Fibroblast of lung (primary cell): ENCODE measurements around the gene BLOC1S1. TPM values are rescaled to one million over a fixed set of nuclear protein-coding genes. Genes with fewer than 3 reads are reported as not detected.
A peak's percentile ranks its signal among the peaks of the same experiment; 100 is the strongest.

Experiments used
- DNase-seq, 2 donors: peaks; one replicate each; pipeline versions ENCODE4 v3.0.0 to v3.0.0-alpha.2; 2010; ENCODE audit warnings: low read depth in 2 of 2
- H2AFZ ChIP-seq: 2 replicates; pipeline ENCODE4 v1.5.1; 2012; ENCODE audit warnings: low read length, control low read depth, inconsistent platforms
- H3K27ac ChIP-seq: 2 replicates; pipeline ENCODE4 v1.5.1; 2011; ENCODE audit warnings: low read length, control low read depth; ENCODE audit not compliant: insufficient read depth
- H3K27me3 ChIP-seq: 2 replicates; pipeline ENCODE4 v1.5.1; 2011; ENCODE audit warnings: mild to moderate bottlenecking, low read length; ENCODE audit not compliant: control insufficient read depth, insufficient read depth
- H3K36me3 ChIP-seq: 2 replicates; pipeline ENCODE4 v1.5.1; 2011; ENCODE audit warnings: low read length; ENCODE audit not compliant: control insufficient read depth, insufficient read depth
- H3K4me1 ChIP-seq: 2 replicates; pipeline ENCODE4 v1.5.1; 2011; ENCODE audit warnings: low read length; ENCODE audit not compliant: control insufficient read depth, insufficient read depth; ENCODE audit errors: extremely low read depth
- H3K4me2 ChIP-seq: 2 replicates; pipeline ENCODE4 v1.5.1; 2011; ENCODE audit warnings: low read length, control low read depth; ENCODE audit not compliant: insufficient read depth; ENCODE audit errors: extremely low read depth
- H3K4me3 ChIP-seq, 4 experiments: fragments of 200-600 bp in 1 of 4; sonication (generic) in 1 of 4; replicated peaks in 1 of 4; 2 replicates each; pipeline ENCODE4 v1.5.1; 2011 to 2016; ENCODE audit warnings: low read length in 4 of 4, low read depth in 3 of 4, mild to moderate bottlenecking in 3 of 4, control low read depth in 2 of 4, inconsistent platforms in 1 of 4, mixed read lengths in 1 of 4; ENCODE audit not compliant: insufficient read depth in 1 of 4; ENCODE audit errors: control extremely low read depth in 1 of 4
- H3K79me2 ChIP-seq: 2 replicates; pipeline ENCODE4 v1.5.1; 2012; ENCODE audit warnings: mild to moderate bottlenecking, low read length, inconsistent platforms; ENCODE audit not compliant: control insufficient read depth, insufficient read depth
- H3K9ac ChIP-seq: 2 replicates; pipeline ENCODE4 v1.5.1; 2011; ENCODE audit warnings: mild to moderate bottlenecking, low read length, control low read depth; ENCODE audit not compliant: insufficient read depth
- H3K9me3 ChIP-seq: 2 replicates; pipeline ENCODE4 v1.5.1; 2012; ENCODE audit warnings: low read depth, low read length; ENCODE audit not compliant: control insufficient read depth, insufficient read depth
- H4K20me1 ChIP-seq: 2 replicates; pipeline ENCODE4 v1.5.1; 2011; ENCODE audit warnings: low read length; ENCODE audit not compliant: control insufficient read depth, insufficient read depth; ENCODE audit errors: extremely low read depth
- CTCF ChIP-seq, 2 donors: IDR thresholded peaks in 1 of 2; conservative IDR thresholded peaks in 1 of 2; 1 replicate in 1 of 2; 2 replicates in 1 of 2; pipeline ENCODE4 v1.5.1; 2011 to 2012; ENCODE audit warnings: low read length in 2 of 2, control low read depth in 1 of 2, inconsistent platforms in 1 of 2, low read depth in 1 of 2, mild to moderate bottlenecking in 1 of 2
- EZH2 ChIP-seq: IDR thresholded peaks from 2 replicates; pipeline ENCODE4 v1.5.1; 2012; ENCODE audit warnings: low read length, control low read depth, mild to moderate bottlenecking; ENCODE audit errors: missing control alignments
- polyA plus RNA-seq, 2 donors: library from polyadenylated mRNA; depleted of rRNA in 1 of 2; stranded (reverse) in 1 of 2; unstranded in 1 of 2; fragments of >200 nt; gene quantifications; 2 replicates each; pipeline ENCODE4 v1.2.1, GENCODE V29; 2011 to 2012; ENCODE audit warnings: missing spikeins in 1 of 2
- total RNA-seq: library from RNA; depleted of rRNA; stranded (reverse); fragments of >200 nt; gene quantifications from 2 replicates; pipeline ENCODE4 v1.2.1, GENCODE V29; 2014

BLOC1S1 gene
- total and polyA plus RNA-seq, 2 donors (not counting 1 experiment from before 2014, with no cell fraction given) = 103 to 163 TPM

GRCh38 chr12:55723516-55724225 is 7.8 kb downstream of the BLOC1S1 start:
- Histone ChIP-seq H3K9ac (no peak overlapping the region), H3K4me1 (peaks cover 47% of the 10 kb centered on the region), H3K36me3 (peaks cover 19% of the 10 kb centered on the region), H3K4me2 (peak overlapping the region; percentile 17), H3K27ac (peak overlapping the region; percentile 31), H3K79me2 (peaks cover 48% of the 10 kb centered on the region), H4K20me1 (no peaks in the 10 kb centered on the region), H2AFZ (no peak overlapping the region), H3K27me3 (no peaks in the 10 kb centered on the region), H3K9me3 (no peaks in the 10 kb centered on the region), H3K4me3 (peak overlapping the region in 1 of 4 experiments; percentile 80)
- no peak for DNase-seq
- no peak for TF ChIP-seq CTCF (conservative IDR thresholded peaks at IDR 0.05 in 1 of 2, IDR thresholded peaks at IDR 0.05 in 1 of 2; ENCODE audit: low read depth in 1 of 2, low read length in 2 of 2)
- TF ChIP-seq EZH2 = no peak

GRCh38 chr12:55724226-55724939 is 8.5 kb downstream of the BLOC1S1 start:
- Histone ChIP-seq H3K4me3 (peak overlapping the region in 1 of 4 experiments; percentile 80), H4K20me1 (no peaks in the 10 kb centered on the region), H3K9me3 (no peaks in the 10 kb centered on the region), H3K9ac (no peak overlapping the region), H3K4me2 (peak overlapping the region; percentile 98), H3K27ac (peak overlapping the region; percentile 31), H3K4me1 (peaks cover 40% of the 10 kb centered on the region), H3K36me3 (peaks cover 19% of the 10 kb centered on the region), H2AFZ (no peak overlapping the region), H3K27me3 (no peaks in the 10 kb centered on the region), H3K79me2 (peaks cover 49% of the 10 kb centered on the region)
- peak; percentile 60 to 78 for DNase-seq
- TF ChIP-seq CTCF (conservative IDR thresholded peaks at IDR 0.05 in 1 of 2, IDR thresholded peaks at IDR 0.05 in 1 of 2; ENCODE audit: low read depth in 1 of 2, low read length in 2 of 2) (peak; percentile 71 to 75), EZH2 (no peak)

GRCh38 chr12:55724940-55725309 is 9.1 kb downstream of the BLOC1S1 start:
- no peak for DNase-seq
- peaks cover 49% of the 10 kb centered on the region for H3K79me2 ChIP-seq
- no peaks in the 10 kb centered on the region for H4K20me1 ChIP-seq
- TF ChIP-seq EZH2 (no peak), CTCF (conservative IDR thresholded peaks at IDR 0.05 in 1 of 2, IDR thresholded peaks at IDR 0.05 in 1 of 2; ENCODE audit: low read depth in 1 of 2, low read length in 2 of 2) (no peak)
- no peak overlapping the region for H3K9ac ChIP-seq
- H3K4me3 ChIP-seq = peak overlapping the region in 1 of 4 experiments; percentile 80
- no peaks in the 10 kb centered on the region for H3K27me3 ChIP-seq
- H3K4me1 ChIP-seq = peaks cover 35% of the 10 kb centered on the region
- H3K36me3 ChIP-seq = peaks cover 19% of the 10 kb centered on the region
- peak overlapping the region; percentile 98 for H3K4me2 ChIP-seq
- peak overlapping the region; percentile 16 for H3K27ac ChIP-seq
- no peaks in the 10 kb centered on the region for H3K9me3 ChIP-seq
- no peak overlapping the region for H2AFZ ChIP-seq
